KOPT-K1 (cell line): ENCODE measurements around the gene SGMS1.
"Not testable (repeated sequence)": the region's sequence is repeated elsewhere in the genome, so short reads cannot be mapped to it uniquely, and the experiment has no call there.

Experiments used
- H3K27ac ChIP-seq: fragments of 200-600 bp; sonication (generic); 2 replicates; pipeline ENCODE4 v1.5.1; 2016; ENCODE audit warnings: antibody characterized with exemption, mild to moderate bottlenecking, low read depth, low read length; ENCODE audit not compliant: poor library complexity, severe bottlenecking
- H3K36me3 ChIP-seq: fragments of 200-600 bp; sonication (generic); 2 replicates; pipeline ENCODE4 v1.5.1; 2017; ENCODE audit warnings: antibody characterized with exemption, mild to moderate bottlenecking, low read length, moderate library complexity; ENCODE audit not compliant: insufficient read depth
- H3K9me3 ChIP-seq: fragments of 200-600 bp; sonication (generic); 2 replicates; pipeline ENCODE4 v1.5.1; 2017; ENCODE audit warnings: antibody characterized with exemption, low read length, mild to moderate bottlenecking; ENCODE audit not compliant: insufficient read depth, poor library complexity, severe bottlenecking

Gene SGMS1

DNA sequence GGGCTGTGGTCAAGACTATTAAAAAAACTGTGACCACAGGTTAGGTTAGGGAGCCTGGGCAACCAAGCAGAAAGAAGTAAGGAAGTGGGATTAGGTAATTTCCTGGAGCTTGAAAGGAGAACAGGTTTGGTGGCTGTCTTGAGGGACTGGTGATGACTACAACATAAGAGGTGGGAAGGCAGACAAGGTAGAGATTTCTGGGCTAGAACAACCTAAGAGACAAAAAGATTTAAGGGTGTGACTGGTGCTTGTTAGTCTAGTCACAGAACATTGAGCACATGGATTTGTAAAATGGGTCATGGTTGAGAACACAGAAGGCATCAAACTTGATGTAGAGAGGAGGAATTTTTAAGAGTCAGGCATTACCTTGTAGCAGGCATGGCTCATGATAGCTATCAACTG, 248.7 kb downstream of the SGMS1 start:
- H3K27ac ChIP-seq = no peak overlapping the region
- no peaks in the 10 kb centered on the region for H3K9me3 ChIP-seq
- no peaks in the 10 kb centered on the region for H3K36me3 ChIP-seq

DNA sequence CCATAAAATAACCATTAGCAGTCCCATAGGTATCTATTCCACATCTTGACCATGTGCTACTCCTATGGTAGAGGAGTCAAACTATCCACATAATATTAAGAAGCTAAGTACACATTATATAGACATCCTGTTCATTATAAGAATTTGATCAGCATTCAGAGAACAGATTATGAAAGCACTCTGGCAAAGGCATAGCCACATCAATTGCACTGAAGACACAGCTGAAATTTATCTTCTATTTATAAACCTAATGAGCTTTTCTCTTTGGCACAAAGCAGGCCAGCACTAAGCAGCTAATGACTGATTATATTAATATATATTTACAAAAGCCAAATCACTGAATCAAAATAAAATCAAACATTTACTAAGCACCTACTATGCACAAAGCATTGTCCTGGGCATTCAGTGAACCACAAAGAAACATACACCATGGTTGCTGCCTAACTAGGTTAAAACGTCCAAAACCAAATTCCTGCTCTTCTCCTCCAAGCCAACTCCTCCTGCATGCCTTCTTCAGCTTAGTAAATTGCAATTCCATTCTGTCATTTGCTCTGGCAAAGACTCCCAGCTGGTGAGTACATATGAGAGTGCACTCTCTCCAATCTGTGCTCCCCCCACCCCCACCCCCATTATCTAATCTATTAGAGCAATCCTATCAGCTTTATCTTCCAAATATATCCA, 249.8 kb downstream of the SGMS1 start:
- no peak overlapping the region for H3K27ac ChIP-seq

DNA sequence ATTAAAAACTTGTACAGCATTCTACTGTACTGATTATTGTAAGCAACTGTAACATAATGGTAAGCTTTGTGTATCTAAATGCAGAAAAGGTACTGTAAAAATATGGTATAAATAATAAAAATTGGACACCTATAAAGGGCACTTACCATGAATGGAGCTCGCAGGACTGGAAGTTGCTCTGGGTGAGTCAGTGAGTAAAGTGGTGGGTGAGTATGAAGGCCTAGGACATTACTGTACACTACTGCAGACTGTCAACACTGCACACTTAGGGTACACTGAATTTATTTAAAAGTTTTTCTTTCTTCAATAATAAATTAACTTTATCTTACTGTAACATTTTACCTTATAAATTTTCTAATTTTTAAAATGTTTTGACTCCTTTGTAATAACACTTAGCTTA, 253.8 kb downstream of the SGMS1 start:
- Histone ChIP-seq H3K36me3 (no peaks in the 10 kb centered on the region), H3K27ac (no peak overlapping the region), H3K9me3 (no peaks in the 10 kb centered on the region)

More for the DNA sequence above, 249.8 kb downstream of the SGMS1 start:
- Histone ChIP-seq H3K36me3 (no peaks in the 10 kb centered on the region), H3K9me3 (no peaks in the 10 kb centered on the region)

DNA sequence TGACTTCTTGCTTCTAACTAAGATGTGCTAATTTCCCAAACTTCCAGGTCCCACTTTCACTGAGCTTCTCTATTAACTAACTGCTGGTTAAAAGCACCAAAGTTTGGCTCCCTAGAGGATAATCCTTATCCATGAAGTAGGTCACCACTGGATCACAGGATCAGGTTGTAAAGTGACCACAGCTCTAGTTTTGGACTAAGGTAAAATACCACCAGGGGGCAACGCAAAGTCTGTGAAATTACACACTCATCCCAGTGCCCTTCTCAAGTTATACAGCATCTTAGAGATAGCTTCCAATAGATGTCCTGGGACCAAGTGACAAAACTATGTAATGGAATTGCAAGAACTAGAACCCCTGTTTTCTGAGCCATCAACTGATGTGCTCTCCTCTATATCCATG, 256.0 kb downstream of the SGMS1 start:
- no peak overlapping the region for H3K27ac ChIP-seq
- H3K9me3 ChIP-seq = no peaks in the 10 kb centered on the region
- no peaks in the 10 kb centered on the region for H3K36me3 ChIP-seq

DNA sequence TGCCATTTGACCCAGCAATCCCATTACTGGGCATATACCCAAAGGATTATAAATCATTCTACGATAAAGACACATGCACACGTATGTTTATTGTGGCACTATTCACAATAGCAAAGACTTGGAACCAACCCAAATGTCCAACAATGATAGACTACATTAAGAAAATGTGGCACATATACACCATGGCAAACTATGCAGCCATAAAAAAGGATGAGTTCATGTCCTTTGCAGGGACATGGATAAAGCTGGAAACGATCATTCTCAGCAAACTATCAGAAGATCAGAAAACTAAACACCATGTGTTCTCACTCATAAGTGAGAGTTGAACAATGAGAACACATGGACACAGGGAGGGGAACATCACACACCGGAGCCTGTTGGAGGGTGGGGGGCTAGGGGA, 257.3 kb downstream of the SGMS1 start:
- not testable (repeated sequence) for H3K9me3 ChIP-seq, H3K36me3 ChIP-seq, H3K27ac ChIP-seq

DNA sequence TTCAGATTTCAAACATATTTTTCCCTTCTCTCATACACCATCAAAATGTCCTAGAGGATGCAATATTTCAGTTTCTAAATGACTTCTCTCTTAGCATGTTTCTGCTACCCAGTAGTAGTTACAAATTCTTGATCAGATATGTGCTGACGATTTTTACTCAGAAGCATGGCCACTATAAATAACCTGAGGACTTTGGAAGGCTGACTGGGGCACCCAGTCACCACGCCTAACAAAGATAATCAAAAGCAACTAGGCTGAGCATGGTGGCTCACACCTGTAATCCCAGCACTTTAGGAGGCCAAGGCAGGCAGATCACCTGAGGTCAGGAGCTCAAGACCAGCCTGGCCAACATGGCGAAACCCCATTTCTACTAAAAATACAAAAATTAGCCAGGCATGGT, 259.0 kb downstream of the SGMS1 start:
- H3K36me3 ChIP-seq, H3K9me3 ChIP-seq, H3K27ac ChIP-seq: not testable (repeated sequence)

DNA sequence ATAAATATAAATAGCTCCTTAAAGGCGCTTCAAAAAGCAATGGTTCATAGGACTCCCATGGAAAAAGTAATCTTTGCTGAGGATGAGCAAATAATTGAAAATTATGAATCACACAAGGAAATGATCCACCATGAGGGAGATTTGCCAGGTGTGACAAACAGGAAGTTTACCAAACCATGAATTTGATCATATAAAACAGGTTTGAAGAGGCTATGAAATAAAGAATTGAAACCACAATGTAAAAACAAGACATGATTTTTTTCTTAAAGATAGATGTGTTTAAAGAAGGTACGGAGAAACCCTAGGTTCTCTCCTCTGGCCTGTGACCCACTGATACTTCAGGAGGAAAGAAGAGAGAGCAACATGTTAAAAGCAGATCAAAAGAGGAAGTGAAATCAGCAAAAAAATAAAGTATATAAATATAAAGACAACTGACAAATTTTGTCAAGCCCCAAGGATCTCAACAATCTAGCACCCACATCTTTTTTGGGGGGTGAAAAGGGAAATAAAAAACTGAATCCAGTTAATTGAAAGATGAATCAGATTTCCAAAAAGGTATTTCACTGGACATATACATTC, 261.1 kb downstream of the SGMS1 start:
- Histone ChIP-seq H3K36me3 (no peaks in the 10 kb centered on the region), H3K9me3 (no peaks in the 10 kb centered on the region), H3K27ac (no peak overlapping the region)

DNA sequence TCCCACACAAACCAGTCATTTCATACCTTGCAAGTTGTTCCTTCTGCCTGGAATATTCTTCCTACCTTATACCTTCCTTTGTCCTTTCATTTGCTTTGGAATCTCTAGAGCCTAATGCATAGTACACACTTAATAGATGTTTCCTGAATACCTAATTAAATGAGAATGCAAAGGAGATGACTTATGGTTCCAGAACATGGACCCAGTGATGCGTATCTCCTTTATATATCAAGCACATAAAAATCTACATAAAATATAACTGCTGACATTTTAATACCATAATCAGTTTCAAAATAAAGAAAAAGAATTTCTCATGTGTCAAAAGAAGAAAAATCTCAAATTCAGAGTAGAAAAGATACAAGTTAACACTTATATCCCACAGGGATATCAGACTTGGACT, 261.8 kb downstream of the SGMS1 start:
- Histone ChIP-seq H3K27ac (no peak overlapping the region), H3K36me3 (no peaks in the 10 kb centered on the region)

DNA sequence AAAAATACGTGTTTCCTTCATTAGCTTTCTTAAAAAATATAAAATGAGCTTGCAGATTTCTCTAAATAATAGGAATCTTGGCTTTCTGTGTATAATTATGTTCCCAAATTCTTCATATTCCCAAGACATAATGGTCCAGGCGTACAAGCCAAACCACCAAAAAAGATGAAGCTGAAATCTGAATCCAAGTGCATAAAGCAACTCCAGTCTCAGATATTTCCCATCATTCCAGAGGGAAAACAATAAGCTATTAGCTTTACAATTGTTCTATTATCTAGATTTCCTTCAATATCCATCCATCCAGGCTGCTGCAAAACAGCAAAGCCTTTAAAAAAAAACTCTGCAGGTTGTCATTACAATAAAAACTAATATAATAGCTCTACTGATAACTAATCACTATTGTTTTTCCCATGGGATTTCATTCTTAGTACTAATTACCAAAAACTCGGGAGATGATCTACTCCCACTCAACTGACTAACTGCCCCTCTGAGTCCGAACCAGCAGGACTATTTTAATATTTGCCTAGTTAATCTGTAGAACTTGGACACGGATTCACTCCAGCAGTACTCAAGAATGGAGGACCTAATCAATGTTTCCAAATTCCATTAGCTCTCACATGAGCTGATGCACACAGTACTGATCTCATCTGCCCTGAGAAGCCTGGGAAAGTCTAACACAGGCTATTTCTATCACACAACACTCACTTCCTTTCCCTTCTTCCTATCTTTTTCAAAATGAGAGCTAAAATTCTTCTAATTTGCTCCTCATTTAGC, 263.5 kb downstream of the SGMS1 start:
- Histone ChIP-seq H3K27ac (no peak overlapping the region), H3K36me3 (no peaks in the 10 kb centered on the region)

More for the DNA sequence above, 261.8 kb downstream of the SGMS1 start:
- H3K9me3 ChIP-seq = no peaks in the 10 kb centered on the region

DNA sequence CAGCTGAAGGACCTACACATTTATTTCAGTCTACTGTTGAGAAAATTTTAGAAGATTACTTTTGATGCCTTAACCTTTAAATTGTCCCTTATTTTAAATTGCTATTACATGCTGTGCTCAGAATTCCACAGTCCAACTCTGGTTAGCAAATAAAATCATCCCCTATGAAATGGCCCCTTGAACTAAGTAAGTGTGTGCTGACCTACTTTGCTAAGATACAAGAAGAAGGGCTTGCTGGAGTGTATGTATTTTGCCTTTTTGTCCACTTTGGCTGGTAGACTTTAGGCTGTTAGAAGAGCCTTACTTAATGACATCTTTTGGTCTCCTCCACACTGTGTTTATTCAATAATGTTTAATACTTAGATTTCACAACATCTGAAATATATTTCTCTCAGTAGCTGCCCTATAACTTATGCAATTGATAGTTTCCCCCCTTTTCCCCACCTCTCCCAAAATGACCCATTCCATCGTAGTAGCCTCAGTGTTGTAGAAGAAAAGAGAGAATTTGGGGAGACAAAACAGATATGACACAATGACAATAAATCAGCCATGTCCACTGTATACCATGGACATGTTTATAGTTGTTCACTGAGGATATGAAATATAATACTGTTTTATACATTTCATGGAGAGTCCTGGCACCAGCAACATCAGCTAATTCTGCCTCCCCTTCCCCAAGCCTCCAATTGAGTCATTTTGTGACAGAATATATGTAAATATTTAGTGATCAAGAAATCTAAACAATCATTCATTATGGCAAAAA, 264.6 kb downstream of the SGMS1 start:
- Histone ChIP-seq H3K27ac (no peak overlapping the region), H3K36me3 (no peaks in the 10 kb centered on the region), H3K9me3 (no peaks in the 10 kb centered on the region)

More for the DNA sequence above, 263.5 kb downstream of the SGMS1 start:
- H3K9me3 ChIP-seq = no peaks in the 10 kb centered on the region

DNA sequence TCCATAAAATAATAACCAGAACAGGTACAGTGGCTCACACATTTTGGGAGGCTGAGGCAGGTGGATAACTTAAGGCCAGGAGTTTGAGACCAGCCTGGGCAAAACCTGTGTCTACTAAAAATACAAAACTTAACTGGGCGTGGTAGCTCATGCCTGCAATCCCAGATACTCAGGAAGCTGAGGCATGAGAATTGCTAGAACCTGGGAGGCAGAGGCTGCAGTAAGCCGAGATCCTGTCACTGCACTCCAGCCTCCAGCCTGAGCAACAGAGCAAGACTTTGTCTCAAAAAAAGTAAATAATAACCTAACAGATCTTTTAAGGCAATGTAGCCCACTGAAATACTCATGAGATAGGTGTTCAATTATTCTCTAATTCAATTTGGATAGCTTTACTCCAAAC, 265.3 kb downstream of the SGMS1 start:
- Histone ChIP-seq H3K27ac (no peak overlapping the region), H3K36me3 (no peaks in the 10 kb centered on the region), H3K9me3 (no peaks in the 10 kb centered on the region)

DNA sequence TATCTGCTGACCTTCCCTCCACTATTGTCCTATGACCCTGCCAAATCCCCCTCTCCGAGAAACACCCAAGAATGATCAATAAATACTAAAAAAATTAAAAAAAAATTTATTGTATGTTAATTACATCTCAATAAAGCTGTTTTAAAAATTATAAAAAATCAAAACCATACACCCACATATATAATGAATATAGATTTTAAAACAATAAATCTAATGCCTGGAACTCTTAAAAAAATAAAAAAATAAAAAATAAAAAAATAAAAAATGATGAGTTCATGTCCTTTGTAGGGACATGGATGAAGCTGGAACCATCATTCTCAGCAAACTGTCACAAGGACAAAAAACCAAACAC, 267.3 kb downstream of the SGMS1 start:
- H3K36me3 ChIP-seq, H3K9me3 ChIP-seq, H3K27ac ChIP-seq: not testable (repeated sequence)

DNA sequence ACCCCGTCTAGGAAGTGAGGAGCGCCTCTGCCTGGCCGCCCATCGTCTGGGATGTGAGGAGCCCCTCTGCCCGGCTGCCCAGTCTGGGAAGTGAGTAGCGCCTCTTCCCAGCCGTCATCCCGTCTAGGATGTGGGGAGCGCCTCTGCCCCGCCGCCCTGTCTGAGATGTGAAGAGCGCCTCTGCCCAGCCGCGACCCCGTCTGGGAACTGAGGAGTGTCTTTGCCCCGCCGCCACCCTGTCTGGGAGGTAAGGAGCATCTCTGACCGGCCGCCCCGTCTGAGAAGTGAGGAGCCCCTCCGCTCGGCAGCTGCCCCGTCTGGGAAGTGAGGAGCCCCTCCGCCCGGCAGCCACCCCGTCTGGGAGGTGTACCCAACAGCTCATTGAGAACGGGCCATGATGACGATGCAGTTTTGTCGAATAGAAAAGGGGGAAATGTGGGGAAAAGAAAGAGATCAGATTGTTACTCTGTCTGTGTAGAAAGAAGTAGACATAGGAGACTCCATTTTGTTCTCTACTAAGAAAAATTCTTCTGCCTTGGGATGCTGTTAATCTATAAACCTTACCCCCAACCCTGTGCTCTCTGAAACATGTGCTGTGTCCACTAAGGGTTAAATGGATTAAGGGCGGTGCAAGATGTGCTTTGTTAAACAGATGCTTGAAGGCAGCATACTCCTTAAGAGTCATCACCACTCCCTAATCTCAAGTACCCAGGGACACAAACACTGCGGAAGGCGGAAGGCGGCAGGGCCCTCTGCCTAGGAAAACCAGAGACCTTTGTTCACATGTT, 267.9 kb downstream of the SGMS1 start:
- peaks cover 15% of the 10 kb centered on the region for H3K9me3 ChIP-seq
- not testable (repeated sequence) for H3K27ac ChIP-seq, H3K36me3 ChIP-seq

DNA sequence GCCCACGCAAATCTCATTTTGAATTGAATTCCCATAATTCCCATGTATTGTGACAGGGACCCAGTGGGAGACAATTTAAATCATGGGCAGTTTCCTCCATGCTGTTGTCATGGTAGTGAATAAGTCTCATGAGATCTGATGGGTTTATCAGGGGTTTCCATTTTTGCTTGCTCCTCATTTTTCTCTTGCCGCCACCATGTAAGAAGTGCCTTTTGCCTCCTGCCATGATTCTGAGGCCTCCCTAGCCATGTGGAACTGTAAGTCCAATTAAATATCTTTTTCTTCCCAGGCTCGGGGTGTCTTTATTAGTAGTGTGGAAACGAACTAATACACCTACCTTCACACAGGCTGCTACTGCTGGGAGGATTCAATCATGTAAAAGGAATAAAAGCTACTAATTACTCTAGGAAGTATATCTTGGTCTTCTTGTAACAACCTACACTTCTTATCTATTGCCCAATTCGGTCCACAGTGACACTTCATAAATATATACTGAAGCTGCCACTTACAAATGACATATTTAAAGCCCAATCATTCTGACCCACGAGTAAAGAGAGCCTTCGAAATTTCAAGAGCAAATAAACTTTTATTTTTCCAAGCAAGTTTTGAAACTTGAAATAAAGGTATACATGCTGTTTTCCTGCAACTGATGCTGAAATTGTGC, 272.1 kb downstream of the SGMS1 start:
- H3K9me3 ChIP-seq = peaks cover 31% of the 10 kb centered on the region
- H3K36me3 ChIP-seq = no peaks in the 10 kb centered on the region
- H3K27ac ChIP-seq = no peak overlapping the region
